Stimulated activated naive B cell treated with anti-CD40 and anti-IgM and Interleukin-4, amounts not matched to agents 10 μg/mL and 1 μg/mL and 100 μg/mL, for 72 hours (primary cell): Measurements from ENCODE around the gene SNX5.

Experiments
- ATAC-seq, 2 donors: fragments of 150-1000 bp; cut with Tn5 transposase; replicated peaks; 2 replicates each; pipeline ENCODE4 v1.10.0; 2021; ENCODE audit warnings: moderate library complexity in 1 of 2
- DNase-seq: peaks from one replicate; pipeline ENCODE4 v3.0.0; 2021
- H3K27ac Mint-ChIP-seq: one replicate; pipeline ENCODE4 v1.8.0; 2022; ENCODE audit warnings: mild to moderate bottlenecking, mixed read lengths
- H3K27me3 Mint-ChIP-seq, 2 donors: one replicate each; pipeline ENCODE4 v1.8.0; 2022; ENCODE audit warnings: mixed read lengths in 2 of 2
- H3K36me3 Mint-ChIP-seq, 2 donors: one replicate each; pipeline ENCODE4 v1.8.0; 2022; ENCODE audit warnings: mixed read lengths in 2 of 2, mild to moderate bottlenecking in 1 of 2
- H3K4me1 Mint-ChIP-seq, 2 donors: one replicate each; pipeline ENCODE4 v1.8.0; 2022; ENCODE audit warnings: mixed read lengths in 2 of 2, mild to moderate bottlenecking in 1 of 2
- H3K4me3 Mint-ChIP-seq, 2 donors: one replicate each; pipeline ENCODE4 v1.8.0; 2022; ENCODE audit warnings: mild to moderate bottlenecking in 2 of 2, mixed read lengths in 2 of 2, moderate library complexity in 1 of 2
- H3K9me3 Mint-ChIP-seq, 2 donors: one replicate each; pipeline ENCODE4 v1.8.0; 2022; ENCODE audit warnings: mixed read lengths in 2 of 2, mild to moderate bottlenecking in 1 of 2

SNX5 gene

GRCh38 chr20:17959257-17959627 is 9.4 kb downstream of the SNX5 start:
- H3K4me3 Mint-ChIP-seq = peak overlapping the region; percentile 26 to 78
- ATAC-seq (peak; percentile 13 to 20), DNase-seq (no peak)
- H3K27ac Mint-ChIP-seq = peak overlapping the region; percentile 99
- no peaks in the 10 kb centered on the region for H3K27me3 Mint-ChIP-seq
- peaks cover 58 to 84% of the 10 kb centered on the region in 2 donors for H3K36me3 Mint-ChIP-seq
- H3K9me3 Mint-ChIP-seq = peaks cover 0 to 2% of the 10 kb centered on the region in 2 donors
- peaks cover 66 to 90% of the 10 kb centered on the region in 2 donors for H3K4me1 Mint-ChIP-seq

- H3K27ac Mint-ChIP-seq = peak overlapping the region; percentile 99
- no peaks in the 10 kb centered on the region for H3K27me3 Mint-ChIP-seq
- H3K4me1 Mint-ChIP-seq = peaks cover 68 to 90% of the 10 kb centered on the region in 2 donors
- peaks cover 0 to 2% of the 10 kb centered on the region in 2 donors for H3K9me3 Mint-ChIP-seq
- no peak for ATAC-seq
- peak overlapping the region; percentile 57 to 78 for H3K4me3 Mint-ChIP-seq
- no peak for DNase-seq
- H3K36me3 Mint-ChIP-seq = peaks cover 61 to 86% of the 10 kb centered on the region in 2 donors
These were observed 10.0 kb downstream of the SNX5 start for GRCh38 chr20:17958373-17959256.

GRCh38 chr20:17957505-17958363 is 10.9 kb downstream of the SNX5 start:
- Mint-ChIP-seq H3K36me3 (peaks cover 60 to 86% of the 10 kb centered on the region in 2 donors), H3K4me3 (peak overlapping the region; percentile 7 to 39), H3K27ac (peak overlapping the region; percentile 82), H3K27me3 (no peaks in the 10 kb centered on the region), H3K4me1 (peaks cover 70 to 90% of the 10 kb centered on the region in 2 donors), H3K9me3 (no peaks in the 10 kb centered on the region)
- no peak for ATAC-seq
- no peak for DNase-seq

GRCh38 chr20:17956099-17956685 is 12.4 kb downstream of the SNX5 start:
- Mint-ChIP-seq H3K27ac (peak overlapping the region; percentile 80), H3K4me3 (peak overlapping the region; percentile 51 to 61), H3K36me3 (peaks cover 59 to 82% of the 10 kb centered on the region in 2 donors), H3K4me1 (peaks cover 58 to 79% of the 10 kb centered on the region in 2 donors), H3K9me3 (no peaks in the 10 kb centered on the region), H3K27me3 (no peaks in the 10 kb centered on the region)
- peak; percentile 26 to 35 for ATAC-seq
- DNase-seq = no peak

- Mint-ChIP-seq H3K27me3 (no peaks in the 10 kb centered on the region), H3K9me3 (no peaks in the 10 kb centered on the region), H3K36me3 (peaks cover 55 to 76% of the 10 kb centered on the region in 2 donors), H3K4me1 (peaks cover 52 to 70% of the 10 kb centered on the region in 2 donors), H3K4me3 (peak overlapping the region; percentile 10 to 61), H3K27ac (peak overlapping the region; percentile 80)
- DNase-seq (no peak), ATAC-seq (no peak)
These were observed 13.3 kb downstream of the SNX5 start for GRCh38 chr20:17955302-17955701.

GRCh38 chr20:17953935-17954334 is 14.7 kb downstream of the SNX5 start:
- H3K9me3 Mint-ChIP-seq = no peaks in the 10 kb centered on the region
- H3K4me3 Mint-ChIP-seq = peak overlapping the region in 1 of 2 donors; percentile 26
- peaks cover 42 to 57% of the 10 kb centered on the region in 2 donors for H3K4me1 Mint-ChIP-seq
- H3K27me3 Mint-ChIP-seq = no peaks in the 10 kb centered on the region
- peak overlapping the region; percentile 65 for H3K27ac Mint-ChIP-seq
- H3K36me3 Mint-ChIP-seq = peaks cover 62 to 69% of the 10 kb centered on the region in 2 donors
- DNase-seq = no peak
- no peak for ATAC-seq

- Mint-ChIP-seq H3K27ac (peak overlapping the region; percentile 88), H3K9me3 (no peaks in the 10 kb centered on the region), H3K4me3 (no peak overlapping the region), H3K4me1 (peaks cover 38 to 55% of the 10 kb centered on the region in 2 donors), H3K36me3 (peaks cover 65 to 75% of the 10 kb centered on the region in 2 donors), H3K27me3 (no peaks in the 10 kb centered on the region)
- DNase-seq = no peak
- ATAC-seq = peak; percentile 41 to 67
These were observed 15.6 kb downstream of the SNX5 start for GRCh38 chr20:17952692-17953684.

- peaks cover 34 to 55% of the 10 kb centered on the region in 2 donors for H3K4me1 Mint-ChIP-seq
- H3K27me3 Mint-ChIP-seq = no peaks in the 10 kb centered on the region
- no peak overlapping the region for H3K27ac Mint-ChIP-seq
- ATAC-seq = no peak
- H3K36me3 Mint-ChIP-seq = peaks cover 68 to 70% of the 10 kb centered on the region in 2 donors
- no peaks in the 10 kb centered on the region for H3K9me3 Mint-ChIP-seq
- no peak for DNase-seq
- no peak overlapping the region for H3K4me3 Mint-ChIP-seq
These were observed 17.3 kb downstream of the SNX5 start for GRCh38 chr20:17951323-17951722.

GRCh38 chr20:17950670-17951069 is 17.9 kb downstream of the SNX5 start:
- Mint-ChIP-seq H3K4me1 (peaks cover 28 to 49% of the 10 kb centered on the region in 2 donors), H3K27ac (no peak overlapping the region), H3K36me3 (peaks cover 68 to 70% of the 10 kb centered on the region in 2 donors), H3K4me3 (no peak overlapping the region), H3K9me3 (no peaks in the 10 kb centered on the region), H3K27me3 (no peaks in the 10 kb centered on the region)
- DNase-seq (no peak), ATAC-seq (no peak)

GRCh38 chr20:17949899-17950298 is 18.7 kb downstream of the SNX5 start:
- H3K27ac Mint-ChIP-seq = no peak overlapping the region
- peaks cover 24 to 45% of the 10 kb centered on the region in 2 donors for H3K4me1 Mint-ChIP-seq
- H3K27me3 Mint-ChIP-seq = no peaks in the 10 kb centered on the region
- DNase-seq (no peak), ATAC-seq (no peak)
- H3K36me3 Mint-ChIP-seq = peaks cover 65 to 66% of the 10 kb centered on the region in 2 donors
- H3K4me3 Mint-ChIP-seq = no peak overlapping the region
- H3K9me3 Mint-ChIP-seq = no peaks in the 10 kb centered on the region

- ATAC-seq (no peak), DNase-seq (no peak)
- no peak overlapping the region for H3K4me3 Mint-ChIP-seq
- peaks cover 62% of the 10 kb centered on the region in 2 donors for H3K36me3 Mint-ChIP-seq
- no peak overlapping the region for H3K27ac Mint-ChIP-seq
- no peaks in the 10 kb centered on the region for H3K27me3 Mint-ChIP-seq
- H3K9me3 Mint-ChIP-seq = no peaks in the 10 kb centered on the region
- peaks cover 20 to 45% of the 10 kb centered on the region in 2 donors for H3K4me1 Mint-ChIP-seq
These were observed 20.2 kb downstream of the SNX5 start for GRCh38 chr20:17948442-17948841.

- DNase-seq = no peak
- Mint-ChIP-seq H3K27ac (no peak overlapping the region), H3K36me3 (peaks cover 60% of the 10 kb centered on the region in 2 donors), H3K27me3 (no peaks in the 10 kb centered on the region), H3K4me3 (no peak overlapping the region), H3K4me1 (peaks cover 18 to 44% of the 10 kb centered on the region in 2 donors), H3K9me3 (no peaks in the 10 kb centered on the region)
- no peak for ATAC-seq
These were observed 21.1 kb downstream of the SNX5 start for GRCh38 chr20:17947474-17947815.
